DMS53 (cell line): ENCODE measurements around the gene USP34.
A peak's percentile ranks its signal among the peaks of the same experiment; 100 is the strongest.

Experiments used
- DNase-seq: peaks from one replicate; lab custom pipeline; 2025; lab: John Stamatoyannopoulos, UW

Gene USP34

DNA sequence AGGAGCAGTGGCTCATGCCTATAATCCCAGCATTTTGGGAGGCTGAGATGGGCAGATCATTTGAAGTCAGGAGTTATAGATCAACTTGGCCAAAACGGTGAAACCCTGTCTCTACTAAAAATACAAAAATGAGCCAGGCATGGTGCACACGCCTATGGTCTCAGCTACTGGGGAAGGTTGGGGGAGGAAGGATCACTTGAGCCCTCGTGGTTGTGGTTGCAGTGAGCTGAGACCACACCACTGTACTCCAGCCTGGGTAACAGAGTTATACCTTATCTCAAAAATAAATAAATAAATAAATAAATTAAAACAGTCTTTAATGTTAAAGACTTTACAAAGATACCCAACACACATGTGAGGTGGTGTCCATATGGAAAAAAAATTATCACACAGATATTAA, 174.9 kb downstream of the USP34 start:
- DNase-seq: no peak

DNA sequence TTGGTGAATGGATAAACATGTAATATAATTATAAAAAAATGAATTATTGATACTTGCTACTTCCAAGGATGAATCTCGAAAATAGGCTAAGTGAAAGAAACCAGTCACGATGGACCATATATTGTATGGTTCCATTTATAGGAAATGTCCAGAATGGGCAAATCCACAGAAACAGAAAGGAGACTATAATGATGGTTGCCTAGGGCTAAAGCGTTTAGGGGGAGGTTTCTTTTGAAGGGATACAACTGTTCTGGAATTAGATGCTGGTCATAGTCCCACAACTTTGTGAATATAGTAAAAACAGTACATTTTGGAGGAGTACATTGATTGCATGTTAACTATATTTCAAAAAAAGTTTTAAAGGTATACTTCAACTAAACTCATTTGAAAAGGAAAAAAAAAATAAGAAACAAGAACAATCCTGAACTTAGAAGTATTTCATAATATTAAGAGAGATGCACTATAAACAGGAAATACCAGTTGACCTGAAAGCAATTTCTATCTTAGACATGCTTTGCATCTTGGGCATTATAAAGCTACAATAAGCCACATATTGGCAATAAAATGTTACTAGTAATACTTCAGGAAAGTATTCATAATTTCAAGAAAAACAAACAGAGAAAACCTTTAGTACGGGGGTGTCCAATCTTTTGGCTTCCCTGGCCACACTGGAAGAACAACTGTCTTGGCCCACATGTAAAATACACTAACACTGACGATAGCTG, 178.9 kb downstream of the USP34 start:
- no peak for DNase-seq

DNA sequence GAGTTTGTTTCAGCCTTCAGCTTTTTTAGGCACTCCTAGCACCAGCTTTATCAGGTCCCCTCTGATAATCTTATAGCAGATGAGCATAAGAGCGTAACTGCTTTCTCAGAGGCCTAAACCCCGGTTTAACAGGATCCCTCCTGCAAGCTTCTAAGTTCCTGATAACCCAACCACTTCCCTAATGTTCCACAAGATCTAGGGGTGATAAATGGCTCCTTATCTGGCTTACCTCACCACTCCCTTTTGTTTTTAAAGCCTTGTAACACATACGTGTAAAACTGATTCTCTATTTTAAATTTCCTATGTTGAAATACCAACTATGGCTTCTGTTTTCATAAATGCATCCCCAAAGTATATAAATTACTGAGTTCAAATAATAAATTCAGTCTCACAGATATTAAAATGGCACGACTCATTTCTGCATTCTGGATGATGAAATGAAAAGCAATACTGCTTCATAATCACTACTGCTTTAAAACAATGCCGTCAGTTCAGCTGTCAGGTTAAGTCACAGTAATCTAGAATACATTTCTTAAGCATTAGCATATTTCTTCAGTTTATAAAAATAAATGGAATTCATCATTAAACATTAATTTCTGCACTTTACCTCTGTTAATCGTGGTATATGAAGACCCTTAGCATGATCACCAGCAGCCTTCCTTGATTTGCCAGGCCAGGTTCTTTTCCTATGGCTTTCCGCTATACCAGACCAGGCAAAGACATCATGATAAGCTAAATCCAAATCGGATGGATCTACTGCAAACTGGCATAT, 182.6 kb downstream of the USP34 start:
- no peak for DNase-seq

DNA sequence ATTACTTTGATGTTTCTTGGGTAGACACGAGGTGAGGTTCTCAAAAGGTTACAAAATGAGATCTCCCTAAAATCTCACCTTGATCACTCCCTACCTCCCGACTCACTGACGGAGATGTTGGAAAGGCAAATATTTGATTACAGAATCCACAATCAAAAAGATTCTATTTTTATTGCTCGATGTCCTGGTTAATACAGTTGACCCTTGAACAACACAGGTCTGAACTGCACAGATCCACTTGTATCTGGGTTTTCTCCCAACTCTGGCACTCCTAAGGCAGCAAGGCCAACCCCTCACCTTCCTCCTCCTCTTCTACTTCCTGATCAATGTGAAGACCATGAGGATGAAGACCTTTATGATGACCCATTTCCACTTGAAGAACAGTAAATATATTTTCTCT, 183.6 kb downstream of the USP34 start:
- no peak for DNase-seq

DNA sequence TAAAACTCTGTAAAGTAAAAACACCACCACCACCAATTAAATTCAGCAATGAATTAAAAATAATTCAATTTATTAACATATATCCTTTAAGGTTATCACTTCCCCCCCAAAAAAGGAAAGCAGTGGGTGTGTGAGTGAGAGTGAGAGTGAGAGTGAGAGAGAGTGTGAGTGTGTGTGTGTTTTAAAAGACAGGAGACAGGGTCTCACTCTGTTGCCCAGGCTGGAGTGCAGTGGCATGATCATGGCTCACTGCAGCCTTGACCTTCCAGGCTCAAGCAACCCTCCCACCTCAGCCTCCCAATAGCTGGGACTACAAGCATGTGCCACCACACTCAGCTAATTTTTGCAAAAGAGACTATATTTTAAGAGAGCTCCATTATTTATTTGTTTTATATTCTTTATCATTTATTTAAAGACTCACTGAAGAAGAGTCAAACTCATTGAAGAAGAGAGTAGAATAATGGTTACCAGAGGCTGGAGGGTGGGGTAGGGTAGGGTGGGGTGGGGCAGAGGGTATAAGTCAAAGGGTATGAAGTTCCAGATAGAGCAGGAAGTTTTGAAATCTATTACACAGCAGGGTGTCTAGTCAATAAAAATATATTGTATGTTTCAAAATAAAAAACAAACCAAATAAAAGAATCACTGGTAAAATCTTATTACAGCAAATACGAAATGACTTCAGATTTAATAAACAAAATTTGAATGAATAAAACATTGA, 187.3 kb downstream of the USP34 start:
- DNase-seq: no peak

DNA sequence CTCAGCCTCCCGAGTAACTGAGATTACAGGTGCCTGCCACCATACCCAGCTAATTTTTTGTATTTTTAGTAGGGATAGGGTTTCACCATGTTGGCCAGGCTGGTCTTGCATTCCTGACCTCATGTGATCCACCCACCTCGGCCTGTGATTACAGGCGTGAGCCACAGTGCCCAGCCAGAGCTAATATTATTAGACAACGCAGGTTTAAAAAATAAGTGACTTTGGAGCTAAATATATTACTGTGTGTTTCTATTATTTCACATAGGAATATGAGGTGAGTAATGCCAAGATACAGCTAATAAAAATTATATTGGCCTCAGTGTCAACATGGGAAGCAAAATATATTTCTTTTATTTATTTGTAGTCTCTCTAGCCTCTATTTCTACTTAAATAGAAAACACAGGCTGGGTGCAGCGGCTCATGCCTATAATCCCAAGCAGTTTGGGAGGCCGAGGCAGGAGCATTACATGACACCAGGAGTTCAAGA, 188.7 kb downstream of the USP34 start:
- no peak for DNase-seq

DNA sequence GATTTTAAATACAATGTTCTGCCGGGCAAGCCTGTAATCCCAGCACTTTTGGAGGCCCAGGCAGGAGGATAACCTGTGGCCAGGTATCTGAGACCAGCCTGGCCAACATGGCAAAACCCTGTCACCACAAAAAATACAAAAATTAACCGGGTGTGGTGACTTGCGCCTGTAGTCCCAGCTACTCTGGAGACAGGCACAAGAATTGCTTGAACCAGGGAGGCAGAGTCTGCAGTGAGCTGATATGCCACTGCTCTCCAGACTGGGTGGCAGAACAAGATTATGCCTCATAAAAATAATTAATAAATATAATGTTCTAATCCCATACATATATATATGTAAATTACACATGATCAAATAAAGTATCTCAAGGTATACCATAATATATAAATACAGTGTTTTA, 189.6 kb downstream of the USP34 start:
- no peak for DNase-seq

DNA sequence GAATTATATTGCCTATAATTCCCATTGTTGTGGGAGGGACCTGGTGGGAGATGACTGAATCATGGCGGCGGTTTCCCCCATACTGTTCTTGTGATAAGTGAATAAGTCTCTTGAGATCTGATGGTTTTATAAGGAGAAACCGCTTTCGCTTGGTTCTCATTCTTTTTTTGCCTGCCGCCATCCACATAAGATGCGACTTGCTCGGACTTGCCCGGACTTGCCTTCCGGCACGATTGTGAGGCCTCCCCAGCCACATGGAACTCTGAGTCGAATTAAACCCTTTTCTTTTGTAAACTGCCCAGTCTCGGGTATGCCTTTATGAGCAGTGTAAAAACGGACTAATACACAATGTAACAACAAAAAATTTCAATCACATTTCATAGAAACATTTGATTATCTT, 193.1 kb downstream of the USP34 start:
- no peak for DNase-seq

DNA sequence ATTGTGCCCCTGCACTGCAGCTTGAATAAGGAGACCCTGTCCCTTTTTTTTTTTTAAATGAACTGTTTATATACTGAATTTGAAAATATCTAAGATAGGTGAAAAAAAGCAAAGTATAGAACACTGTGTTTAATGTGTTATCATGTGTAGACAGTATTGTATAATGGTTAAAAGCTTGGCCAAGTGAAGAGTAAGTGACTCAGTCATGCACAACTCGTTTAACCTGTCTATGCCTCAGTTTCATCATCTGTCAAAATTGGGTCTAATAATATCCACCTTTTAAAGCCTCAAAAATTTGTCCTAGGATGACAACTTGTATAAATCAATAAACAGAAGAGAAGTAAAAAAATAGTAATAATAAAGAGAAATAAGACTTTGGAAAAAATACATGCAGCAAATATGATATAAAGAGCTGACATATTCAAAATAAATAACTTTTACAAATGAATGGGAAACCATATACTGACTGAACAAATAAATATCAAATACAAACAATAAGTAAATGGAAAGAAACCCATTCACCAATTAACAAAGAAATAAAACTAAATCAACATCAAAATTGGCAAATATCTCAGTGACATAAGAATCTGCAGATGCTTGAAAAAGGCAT, 195.2 kb downstream of the USP34 start:
- DNase-seq: no peak

DNA sequence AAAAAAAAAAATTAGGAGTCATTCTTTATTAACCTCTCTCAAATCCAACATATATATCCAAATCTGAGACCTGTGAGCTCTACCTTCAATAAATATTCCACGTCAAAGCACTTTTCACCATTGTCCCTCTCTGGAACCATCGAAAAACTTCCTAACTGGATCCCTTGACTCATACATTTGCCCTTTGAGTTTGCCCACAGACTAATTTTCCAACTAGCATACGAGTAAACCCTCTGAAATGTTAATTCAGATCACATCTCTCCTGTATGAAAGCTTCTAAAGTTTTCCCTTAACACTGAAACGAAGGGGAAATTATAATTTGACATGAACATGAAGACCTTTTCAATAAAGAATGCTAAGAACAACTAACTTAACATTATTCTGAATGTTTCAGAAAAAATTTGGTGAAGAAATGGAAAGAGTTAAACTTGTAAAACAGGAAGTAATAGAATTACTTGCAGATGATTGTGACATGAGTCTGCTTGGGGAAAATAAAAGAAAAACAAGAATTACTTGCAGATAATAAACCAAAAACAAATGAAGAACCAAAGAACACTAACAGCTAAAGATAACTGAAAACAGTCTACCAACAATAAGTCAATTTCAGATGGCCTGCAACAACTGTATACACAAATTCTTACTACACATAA, 198.3 kb downstream of the USP34 start:
- DNase-seq: no peak

DNA sequence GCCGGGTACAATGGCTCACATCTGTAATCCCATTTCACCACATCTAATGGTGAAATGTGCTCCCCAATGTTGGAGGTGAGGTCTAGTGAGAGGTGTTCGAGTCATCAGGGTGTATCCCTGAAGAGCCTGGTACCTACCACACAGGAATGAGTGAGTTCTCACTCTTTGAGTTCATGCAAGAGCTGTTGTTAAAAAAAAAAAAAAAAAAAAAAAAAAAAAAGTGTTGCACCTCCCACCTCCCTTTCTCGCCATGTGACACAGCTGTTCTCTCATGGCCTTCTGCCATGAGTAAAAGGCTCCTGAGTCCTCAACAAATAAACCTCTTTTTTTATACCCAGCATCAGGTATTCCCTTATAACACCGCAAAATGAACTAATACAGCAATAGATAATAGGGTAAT, 202.6 kb downstream of the USP34 start:
- peak; percentile 37 for DNase-seq

DNA sequence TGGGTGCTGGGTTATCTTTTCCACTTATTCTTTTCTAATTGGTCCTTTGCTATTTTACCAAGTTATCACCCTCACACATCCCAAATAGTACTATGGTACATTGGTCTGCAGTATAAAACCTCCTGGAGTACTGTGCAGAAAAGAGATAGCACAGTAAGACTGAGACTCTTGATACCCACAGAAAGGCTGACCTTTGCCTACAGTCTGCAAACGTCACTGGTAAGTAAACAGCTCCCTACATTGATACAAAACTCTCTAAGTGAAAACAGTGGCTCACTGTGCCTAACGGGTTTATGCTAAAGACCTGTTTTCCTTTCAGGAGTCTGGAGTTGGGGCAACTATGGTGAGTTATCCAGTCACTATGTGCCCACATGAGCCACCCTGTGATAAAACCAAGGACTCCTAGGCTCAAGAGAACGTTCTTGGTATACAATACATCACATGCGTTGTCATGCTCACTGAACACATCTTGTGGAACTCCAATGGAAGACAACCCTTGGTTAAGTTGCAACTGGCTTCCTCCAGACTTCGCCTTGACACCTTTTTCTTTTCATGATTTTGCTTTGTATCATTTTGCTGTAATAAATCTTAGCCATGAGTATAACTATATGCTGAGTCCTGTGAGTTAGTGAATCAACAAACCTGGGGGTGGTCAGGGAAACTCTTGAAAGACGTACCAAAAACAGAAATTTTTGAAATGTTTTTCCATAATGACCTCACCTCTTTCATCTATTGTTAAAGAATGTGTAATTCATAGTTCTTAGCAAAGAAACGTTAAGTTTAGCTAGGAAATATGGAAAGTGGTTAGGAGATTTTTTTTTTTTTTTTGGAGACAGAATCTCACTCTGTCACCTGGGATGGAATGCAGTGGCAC, 204.0 kb downstream of the USP34 start:
- no peak for DNase-seq

DNA sequence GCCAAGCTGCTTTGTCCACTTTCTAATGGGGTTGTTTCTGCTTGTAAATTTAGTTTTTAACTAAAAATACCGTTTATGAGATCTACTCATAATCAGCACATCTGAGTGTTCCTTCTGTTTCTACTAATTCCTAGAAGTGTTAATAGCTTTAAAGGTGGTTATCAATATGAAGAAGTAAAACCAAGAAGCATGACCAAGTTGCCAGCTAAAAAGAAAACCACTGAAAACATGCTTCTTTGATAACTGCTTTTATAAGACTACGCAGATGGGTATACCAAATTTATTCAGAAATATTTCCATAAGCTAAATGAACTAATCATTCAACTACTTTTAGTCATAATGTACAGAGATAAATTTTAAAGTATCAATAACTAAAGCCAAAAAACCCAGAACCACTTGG, 207.1 kb downstream of the USP34 start:
- no peak for DNase-seq

DNA sequence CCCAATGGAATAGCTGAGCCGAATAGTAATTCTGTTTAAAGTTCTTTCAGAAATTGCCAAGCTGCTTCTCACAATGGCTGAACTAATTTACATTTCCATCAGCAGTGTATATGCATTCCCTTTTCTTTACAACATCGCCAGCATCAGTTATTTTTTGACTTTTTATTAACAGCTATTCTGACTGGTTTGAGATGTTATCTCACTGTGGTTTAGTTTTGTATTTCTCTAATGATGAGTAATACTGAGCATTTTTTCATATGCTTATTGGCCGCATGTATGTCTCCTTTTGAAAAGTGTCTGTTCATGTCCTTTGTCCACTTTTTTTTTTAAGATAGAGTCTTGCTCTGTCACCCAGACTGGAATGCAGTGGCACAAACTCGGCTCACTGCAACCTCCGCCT, 208.2 kb downstream of the USP34 start:
- no peak for DNase-seq

DNA sequence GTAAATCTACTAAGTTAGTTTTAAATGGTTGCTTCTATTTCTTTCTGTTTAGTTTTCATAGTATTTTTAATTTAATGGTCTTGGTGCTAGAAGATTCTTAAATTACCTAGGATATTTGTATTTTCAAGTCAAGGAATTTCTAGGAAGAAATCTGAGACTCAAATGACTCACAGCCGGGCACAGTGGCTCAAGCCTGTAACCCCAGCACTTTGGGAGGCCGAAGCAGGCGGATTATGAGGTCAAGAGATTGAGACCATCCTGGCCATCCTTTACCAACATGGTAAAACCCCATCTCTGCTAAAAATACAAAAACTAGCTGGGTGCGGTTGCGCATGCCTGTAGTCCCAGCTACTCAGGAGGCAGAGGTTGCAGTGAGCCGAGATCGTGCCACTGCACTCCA, 213.4 kb downstream of the USP34 start:
- DNase-seq: no peak

DNA sequence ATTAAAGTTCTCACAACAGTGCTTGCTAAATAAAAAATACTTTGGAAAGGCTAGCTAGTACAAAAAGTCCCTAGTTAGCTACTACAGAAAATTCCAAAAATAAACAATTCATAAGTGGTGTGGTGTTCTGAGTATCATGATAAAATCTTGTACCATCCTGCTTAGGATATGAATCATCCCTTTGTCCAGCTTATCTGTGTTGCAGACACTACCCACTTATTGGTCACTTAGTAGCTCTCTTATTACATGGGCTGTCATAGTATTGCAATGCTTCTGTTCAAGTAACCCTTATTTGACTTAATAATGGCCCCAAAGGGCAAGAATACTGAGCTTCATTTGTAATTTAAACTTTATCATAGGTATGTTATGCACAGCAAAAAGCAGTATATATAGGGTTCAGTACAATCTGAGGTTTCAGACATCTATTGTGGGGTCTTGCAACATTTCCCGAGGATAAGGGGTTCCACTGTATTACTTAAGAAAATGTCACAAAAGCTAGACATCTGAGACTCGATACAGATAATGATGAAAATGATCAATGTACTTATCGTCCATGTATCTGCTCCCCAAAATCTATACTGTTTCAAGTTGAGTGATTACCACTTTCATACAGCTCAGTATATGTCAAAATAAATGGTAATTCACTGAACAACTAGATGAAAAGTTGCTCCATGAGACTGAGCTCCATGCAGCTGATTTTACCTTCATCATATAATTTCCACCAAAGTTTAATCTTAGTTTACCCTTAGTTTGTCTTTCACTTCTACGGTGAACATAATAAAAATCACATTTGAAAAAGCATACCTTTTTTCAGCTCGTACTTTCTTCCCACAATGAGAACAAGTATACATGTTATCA, 215.1 kb downstream of the USP34 start:
- peak; percentile 25 for DNase-seq

DNA sequence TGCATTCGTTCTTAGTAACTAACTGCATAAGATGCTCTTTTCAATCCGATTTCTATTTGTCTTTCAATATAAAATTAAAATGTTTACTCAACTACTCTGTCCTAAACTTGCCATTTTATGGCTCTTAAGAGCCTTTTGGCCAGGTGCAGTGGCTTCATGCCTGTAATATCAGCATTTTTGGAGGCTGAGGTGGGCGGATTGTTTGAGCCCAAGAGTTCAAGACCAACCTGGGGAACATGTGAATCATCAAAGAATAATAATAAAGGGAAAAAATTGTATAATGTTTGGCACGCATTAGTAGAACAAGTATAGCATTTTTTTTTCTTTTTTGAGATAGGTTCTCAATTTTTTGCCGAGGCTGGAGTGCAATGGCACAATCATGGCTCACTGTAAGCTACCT, 216.4 kb downstream of the USP34 start:
- no peak for DNase-seq

DNA sequence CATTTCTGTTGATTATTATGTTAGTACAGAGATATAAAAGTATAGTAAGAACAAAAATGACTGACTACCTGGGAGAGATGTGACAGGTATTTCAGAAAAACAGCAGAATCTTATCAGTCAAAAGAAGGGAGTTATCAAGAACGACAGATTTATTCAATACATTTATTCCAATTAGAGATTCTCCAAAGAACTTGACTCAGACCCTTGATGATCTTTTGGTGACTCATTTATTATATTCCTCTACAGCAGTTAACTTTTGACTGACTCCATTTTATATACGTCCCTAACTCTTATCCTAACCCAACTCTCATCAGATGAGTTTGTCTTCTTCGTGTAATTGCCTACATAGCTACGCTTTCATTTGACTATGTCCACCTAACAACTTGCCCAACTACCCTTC, 217.8 kb downstream of the USP34 start:
- DNase-seq: no peak

DNA sequence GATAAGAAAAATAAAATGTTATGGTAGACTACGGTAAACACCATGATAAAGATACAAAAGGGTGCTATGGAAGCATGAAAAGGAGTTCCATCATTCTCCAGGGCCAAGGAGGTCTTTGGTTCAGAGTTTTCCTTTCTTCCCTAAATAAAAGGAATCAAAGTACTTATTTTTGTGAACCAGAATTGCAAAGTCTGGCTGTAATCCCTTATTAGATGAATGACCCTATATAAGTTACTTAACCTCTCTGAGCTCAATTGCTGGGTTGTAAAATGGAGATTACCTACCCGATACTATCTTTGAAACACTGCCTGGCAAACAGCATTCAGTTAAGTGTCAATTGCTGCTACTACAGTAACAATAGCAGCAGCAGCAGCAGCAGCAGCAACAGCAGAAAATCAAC, 218.9 kb downstream of the USP34 start:
- no peak for DNase-seq

DNA sequence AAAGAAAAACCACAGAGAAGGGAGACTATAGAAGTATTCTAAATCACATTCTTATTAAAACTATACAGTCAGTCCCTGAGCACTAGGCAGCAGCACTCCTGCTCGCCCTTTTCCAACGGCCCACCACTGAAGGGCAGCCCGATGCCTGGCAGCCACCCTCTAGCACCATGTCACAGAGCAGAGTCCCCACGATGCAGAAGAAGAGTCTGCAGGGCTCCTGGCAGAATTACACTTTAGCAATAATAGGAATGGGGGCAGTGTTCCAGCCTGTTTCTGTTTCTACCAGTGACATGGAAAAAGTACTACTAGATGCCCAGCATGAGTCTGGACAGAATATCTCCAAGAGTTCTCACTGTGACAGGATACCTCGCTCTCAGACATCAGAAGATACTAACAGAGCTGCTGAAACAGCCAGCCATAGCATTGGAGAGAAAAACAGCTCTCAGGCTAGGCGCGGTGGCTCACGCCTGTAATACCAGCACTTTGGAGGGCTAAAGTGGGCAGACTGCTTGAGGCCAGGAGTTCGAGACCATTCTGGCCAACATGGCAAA, 221.3 kb downstream of the USP34 start:
- no peak for DNase-seq
